ENCODE data around the gene RBPJL.

The RBPJL gene

GRCh38 chr20:45312241-45312640 lies 5.6 kb downstream of the RBPJL start:
- no peak overlapping the region for H3K4me3 ChIP-seq (ENCODE audit: low read depth, low read length)
- no peaks in the 10 kb centered on the region for H3K79me2 ChIP-seq
- no peaks in the 10 kb centered on the region for H3K36me3 ChIP-seq (ENCODE audit: control insufficient read depth, insufficient read depth, low read length)
- no peak overlapping the region for H3K27ac ChIP-seq
- H3K4me2 ChIP-seq (ENCODE audit: low read length), result no peak overlapping the region
- H2AFZ ChIP-seq, result peak overlapping the region; percentile 72
- no peak overlapping the region for H3K9ac ChIP-seq
- H3K4me1 ChIP-seq, result no peaks in the 10 kb centered on the region
- H3K9me3 ChIP-seq (ENCODE audit: control insufficient read depth, low read length), result no peaks in the 10 kb centered on the region
- TF ChIP-seq CTCF (IDR thresholded peaks at IDR 0.05), result no peak
- no peaks in the 10 kb centered on the region for H3K27me3 ChIP-seq (ENCODE audit: control insufficient read depth, insufficient read depth, low read length)

- Histone ChIP-seq H2AFZ (no peak overlapping the region), H3K79me2 (no peaks in the 10 kb centered on the region), H3K27me3 (ENCODE audit: control insufficient read depth, insufficient read depth, low read length) (no peaks in the 10 kb centered on the region), H3K9me3 (ENCODE audit: control insufficient read depth, low read length) (no peaks in the 10 kb centered on the region), H3K27ac (no peak overlapping the region), H3K4me2 (ENCODE audit: low read length) (no peak overlapping the region), H3K9ac (no peak overlapping the region), H3K4me1 (no peaks in the 10 kb centered on the region), H3K36me3 (ENCODE audit: control insufficient read depth, insufficient read depth, low read length) (no peaks in the 10 kb centered on the region), H3K4me3 (ENCODE audit: low read depth, low read length) (no peak overlapping the region)
- no peak for TF ChIP-seq CTCF (IDR thresholded peaks at IDR 0.05)
Measured at GRCh38 chr20:45313065-45313695, 6.5 kb downstream of the RBPJL start.

GRCh38 chr20:45313943-45314342 lies 7.3 kb downstream of the RBPJL start:
- TF ChIP-seq CTCF (IDR thresholded peaks at IDR 0.05), result no peak
- no peaks in the 10 kb centered on the region for H3K4me1 ChIP-seq
- no peaks in the 10 kb centered on the region for H3K9me3 ChIP-seq (ENCODE audit: control insufficient read depth, low read length)
- H3K36me3 ChIP-seq (ENCODE audit: control insufficient read depth, insufficient read depth, low read length), result no peaks in the 10 kb centered on the region
- H3K27me3 ChIP-seq (ENCODE audit: control insufficient read depth, insufficient read depth, low read length), result no peaks in the 10 kb centered on the region
- H3K27ac ChIP-seq, result no peak overlapping the region
- no peak overlapping the region for H3K9ac ChIP-seq
- H3K79me2 ChIP-seq, result no peaks in the 10 kb centered on the region
- H3K4me2 ChIP-seq (ENCODE audit: low read length), result no peak overlapping the region
- no peak overlapping the region for H2AFZ ChIP-seq
- no peak overlapping the region for H3K4me3 ChIP-seq (ENCODE audit: low read depth, low read length)

GRCh38 chr20:45315672-45316071 lies 9.0 kb downstream of the RBPJL start:
- Histone ChIP-seq H3K9ac (no peak overlapping the region), H3K4me1 (no peaks in the 10 kb centered on the region), H3K79me2 (no peaks in the 10 kb centered on the region), H3K36me3 (ENCODE audit: control insufficient read depth, insufficient read depth, low read length) (no peaks in the 10 kb centered on the region), H3K4me3 (ENCODE audit: low read depth, low read length) (no peak overlapping the region), H3K27ac (no peak overlapping the region), H2AFZ (no peak overlapping the region), H3K27me3 (ENCODE audit: control insufficient read depth, insufficient read depth, low read length) (no peaks in the 10 kb centered on the region), H3K9me3 (ENCODE audit: control insufficient read depth, low read length) (no peaks in the 10 kb centered on the region), H3K4me2 (ENCODE audit: low read length) (no peak overlapping the region)
- TF ChIP-seq CTCF (IDR thresholded peaks at IDR 0.05), result no peak

All from parathyroid adenoma (tissue), 2 donors.